DOHH2 (cell line): ENCODE measurements around the gene PSMD11.

ENCODE experiments used
- CTCF ChIP-seq: fragments of 200-600 bp; sonication (generic); IDR thresholded peaks from one replicate; pipeline ENCODE4 v1.5.1; 2014; ENCODE audit warnings: antibody characterized with exemption, mild to moderate bottlenecking, low read depth, low read length; ENCODE audit not compliant: poor library complexity, severe bottlenecking
- EZH2phosphoT487 ChIP-seq: fragments of 200-600 bp; sonication (generic); IDR thresholded peaks from 2 replicates; pipeline ENCODE4 v1.6.1; 2017; ENCODE audit warnings: borderline replicate concordance, mild to moderate bottlenecking, antibody characterized with exemption, low read length, moderate library complexity, mixed read lengths

GRCh38 chr17:32513579-32513978, 69.3 kb downstream of the PSMD11 start:
- TF ChIP-seq CTCF (no peak), EZH2phosphoT487 (no peak)
